HepG2 (cell line): Measurements from ENCODE around the gene CPNE2. TPM values are rescaled to one million over a fixed set of nuclear protein-coding genes. Genes with fewer than 3 reads are reported as not detected.

Experiments
- ATAC-seq: fragments of 200-7000 bp; cut with Tn5 transposase; 3 replicates; pipeline ENCODE4 v1.9.1; 2020; ENCODE audit warnings: mild to moderate bottlenecking, moderate library complexity
- BruUV-seq: library from RNA; stranded (reverse); fragments of 400-500 nt; replicated peaks from 2 replicates; lab custom pipeline; 2021; lab: Mats Ljungman, UMichigan
- CTCF ChIA-PET: fragments of 300-600 bp; formaldehyde crosslinking; extraction: SDS; loops from one replicate; lab custom pipeline; 2021; ENCODE audit warnings: low total read pairs, inconsistent platforms, low intra/inter-chr PET ratio; lab: Yijun Ruan, JAX
- POLR2A ChIA-PET: fragments of 350-600 bp; sonication (Branson Sonifier 250); formaldehyde crosslinking; loops from one replicate; lab custom pipeline; 2020; ENCODE audit warnings: antibody characterized with exemption, inconsistent platforms; lab: Yijun Ruan, JAX
- DNase-seq: peaks from one replicate; pipeline ENCODE4 v3.0.0-alpha.2; 2015; ENCODE audit warnings: low spot score
- FAIRE-seq: peaks from 3 replicates; lab custom pipeline; 2011; peaks lifted over from hg19 to GRCh38; lab: Jason Lieb, UNC
- H2AFZ ChIP-seq: one replicate; pipeline ENCODE4 v1.6.1; 2011; ENCODE audit warnings: low read length, inconsistent platforms
- H3K27ac ChIP-seq: fragments of 300-600 bp; 3 replicates; pipeline ENCODE4 v1.8.0; 2011; ENCODE audit warnings: mixed run types, mild to moderate bottlenecking, mixed read lengths, low read length, inconsistent platforms; ENCODE audit not compliant: insufficient read depth; ENCODE audit errors: extremely low read length
- H3K27me3 ChIP-seq, 2 experiments: fragments of 200-600 bp in 1 of 2; 2 replicates in 1 of 2; 3 replicates in 1 of 2; pipeline versions ENCODE4 v1.6.0 to v1.8.0; 2011; ENCODE audit warnings: low read length in 2 of 2, mild to moderate bottlenecking in 2 of 2, moderate library complexity in 2 of 2, inconsistent platforms in 1 of 2; ENCODE audit not compliant: insufficient read depth in 2 of 2, control insufficient read depth in 1 of 2
- H3K36me3 ChIP-seq, 2 experiments: fragments of 200-600 bp in 1 of 2; replicated peaks in 1 of 2; 2 replicates in 1 of 2; 3 replicates in 1 of 2; pipeline versions ENCODE4 v1.5.1 to v1.8.0; 2011; ENCODE audit warnings: low read length in 2 of 2, inconsistent platforms in 1 of 2; ENCODE audit not compliant: insufficient read depth in 2 of 2, control insufficient read depth in 1 of 2
- H3K4me1 ChIP-seq: 2 replicates; pipeline ENCODE4 v1.5.1; 2012; ENCODE audit warnings: low read length, inconsistent platforms; ENCODE audit not compliant: insufficient read depth
- H3K4me2 ChIP-seq: 2 replicates; pipeline ENCODE4 v1.6.0; 2011; ENCODE audit warnings: low read depth, low read length, inconsistent platforms
- H3K4me3 ChIP-seq, 3 experiments: fragments of 200-600 bp in 1 of 3; sonication (generic), shearing (Covaris generic) in 1 of 3; replicated peaks in 1 of 3; 2 replicates each; pipeline ENCODE4 v1.5.1; 2011 to 2016; ENCODE audit warnings: low read length in 3 of 3, inconsistent platforms in 2 of 3, low read depth in 2 of 3, mild to moderate bottlenecking in 2 of 3, control low read depth in 1 of 3, mixed read lengths in 1 of 3; ENCODE audit not compliant: insufficient read depth in 1 of 3
- H3K79me2 ChIP-seq: one replicate; pipeline ENCODE4 v1.6.1; 2011; ENCODE audit warnings: low read length, inconsistent platforms; ENCODE audit not compliant: insufficient read depth
- H3K9ac ChIP-seq: 2 replicates; pipeline ENCODE4 v1.6.0; 2011; ENCODE audit warnings: mild to moderate bottlenecking, low read depth, low read length, inconsistent platforms; ENCODE audit not compliant: insufficient read depth
- H3K9me3 ChIP-seq: 2 replicates; pipeline ENCODE4 v1.5.1; 2012; ENCODE audit warnings: mild to moderate bottlenecking, low read length
- H4K20me1 ChIP-seq: 2 replicates; pipeline ENCODE4 v1.6.0; 2011; ENCODE audit warnings: inconsistent platforms, mild to moderate bottlenecking, low read length, moderate library complexity; ENCODE audit not compliant: insufficient read depth
- ESRRA ChIP-seq: sonication (generic); formaldehyde crosslinking; IDR thresholded peaks from 2 replicates; pipeline ENCODE4 v1.5.1; 2020; ENCODE audit warnings: mild to moderate bottlenecking, low read depth, missing genetic modification reagents
- ZNF749 ChIP-seq: sonication (generic); formaldehyde crosslinking; IDR thresholded peaks from 2 replicates; pipeline ENCODE4 v1.8.0; 2022; ENCODE audit warnings: mild to moderate bottlenecking, missing genetic modification reagents, moderate library complexity, borderline replicate concordance
- WGBS: methylation state at CpG from one replicate; pipeline ENCODE4 v1.1.6; 2017; ENCODE audit warnings: low lambda C conversion rate; 5-methylcytosine and 5-hydroxymethylcytosine counted together
- in situ Hi-C: cut with HindIII; loops from 2 replicates; pipeline ENCODE4 v1.10.0; 2017; ENCODE audit warnings: low pct_unique_long_range_greater_than_20kb; ENCODE audit not compliant: extremely low pct_ligation_motif_present
- intact Hi-C: fragments of 100-400 bp; cut with micrococcal nuclease; formaldehyde crosslinking; loops from one replicate; pipeline ENCODE4 v1.10.0; 2022; ENCODE audit not compliant: unreplicated experiment
- polyA plus RNA-seq, 8 experiments: library from polyadenylated mRNA; depleted of rRNA in 3 of 8; stranded (reverse) in 7 of 8; unstranded in 1 of 8; fragments of >200 nt; fragmentation: Illumina TruSeq in 4 of 8; extraction: Trizol in 4 of 8; gene quantifications; 2 replicates each; pipeline versions ENCODE4 v1.2.1 to v1.2.3, GENCODE V29; 2011 to 2016; ENCODE audit warnings: low read depth in 4 of 8, missing spikeins in 1 of 8, mixed read lengths in 1 of 8; ENCODE audit not compliant: insufficient read depth in 1 of 8
- total RNA-seq, 5 experiments: library from RNA; depleted of rRNA; stranded (reverse); fragments of >200 nt; fragmentation: Illumina TruSeq; extraction: Trizol; gene quantifications; 2 replicates each; pipeline ENCODE4 v1.2.3, GENCODE V29; 2016; ENCODE audit warnings: low read depth in 1 of 5
- TF ChIP-seq, protein P1 (sequence below): IDR thresholded peaks from 2 replicates; pipeline ENCODE4 v1.6.1; 2016; ENCODE audit warnings: low read depth
- TF ChIP-seq, protein P2 (sequence below): sonication (generic); formaldehyde crosslinking; IDR thresholded peaks from 2 replicates; pipeline ENCODE4; 2020; ENCODE audit warnings: missing genetic modification reagents, mild to moderate bottlenecking, borderline replicate concordance

The CPNE2 gene
- total and polyA plus RNA-seq, 2 of the 13 experiments (the other 11 are each of a cell fraction or from before 2014, with no cell fraction given) = 10.6 to 23.3 TPM

DNA sequence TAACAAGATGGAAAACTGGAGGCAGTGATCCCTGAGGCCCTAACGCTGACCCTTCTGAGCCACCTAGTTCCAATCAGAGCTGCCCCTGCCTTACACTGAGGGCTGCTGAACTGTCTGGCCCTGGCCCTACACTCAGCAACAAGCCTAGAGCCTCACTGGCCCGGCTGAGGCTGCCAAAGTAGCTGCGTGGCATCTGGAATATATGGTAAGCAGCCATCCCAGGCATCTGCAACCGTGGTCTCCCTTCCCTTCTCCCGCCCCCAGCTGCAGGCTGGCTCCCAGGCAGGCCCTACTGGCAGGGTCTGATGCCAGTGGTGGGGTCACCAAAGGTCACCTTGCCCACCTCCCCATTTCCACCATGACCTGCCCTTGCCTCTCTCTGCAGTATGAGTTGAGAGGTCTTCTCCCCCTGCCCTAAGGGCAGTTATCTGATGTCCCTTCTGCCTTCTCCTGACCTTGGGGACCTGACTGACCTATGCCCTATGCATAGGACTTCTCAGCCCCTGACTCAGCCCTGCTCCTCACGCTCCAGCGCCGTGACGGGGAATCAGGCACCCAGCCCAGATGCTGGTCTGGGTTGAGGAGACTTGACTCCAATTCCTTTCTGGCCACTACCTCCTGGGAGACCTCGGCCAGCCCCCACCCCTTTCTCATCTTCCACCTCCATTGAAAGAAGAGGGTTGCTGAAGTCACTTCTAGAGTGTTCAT, 45.3 kb downstream of the CPNE2 start:
- ATAC-seq (no peak), DNase-seq (no peak), FAIRE-seq (no peak)
- no peak overlapping the region for H2AFZ ChIP-seq
- in situ Hi-C loops = no loop called here
- H3K9ac ChIP-seq = no peak overlapping the region
- intact Hi-C loops = no loop called here
- no peak overlapping the region for H3K27ac ChIP-seq
- no peak overlapping the region for H3K4me2 ChIP-seq
- CTCF ChIA-PET = no interaction called here
- no peaks in the 10 kb centered on the region for H4K20me1 ChIP-seq
- H3K4me3 ChIP-seq = no peak overlapping the region
- no peaks in the 10 kb centered on the region for H3K79me2 ChIP-seq
- WGBS = 72% methylated on average over 7 of the region's 10 CpGs
- POLR2A ChIA-PET = interaction anchor here (1.3 kb wide), 1 partner anchor 12 kb away, joined by 4 read pairs; no protein-coding TSS in a partner anchor
- H3K9me3 ChIP-seq = no peaks in the 10 kb centered on the region
- H3K4me1 ChIP-seq = peaks cover 11% of the 10 kb centered on the region
- H3K27me3 ChIP-seq = no peaks in the 10 kb centered on the region
- H3K36me3 ChIP-seq = no peaks in the 10 kb centered on the region
- TF ChIP-seq ZNF749 (no peak), ESRRA (CRISPR knock-in tag) (no peak)
- TF ChIP-seq, all 625 proteins: peak for 0
- BruUV-seq = no TSS peak

DNA sequence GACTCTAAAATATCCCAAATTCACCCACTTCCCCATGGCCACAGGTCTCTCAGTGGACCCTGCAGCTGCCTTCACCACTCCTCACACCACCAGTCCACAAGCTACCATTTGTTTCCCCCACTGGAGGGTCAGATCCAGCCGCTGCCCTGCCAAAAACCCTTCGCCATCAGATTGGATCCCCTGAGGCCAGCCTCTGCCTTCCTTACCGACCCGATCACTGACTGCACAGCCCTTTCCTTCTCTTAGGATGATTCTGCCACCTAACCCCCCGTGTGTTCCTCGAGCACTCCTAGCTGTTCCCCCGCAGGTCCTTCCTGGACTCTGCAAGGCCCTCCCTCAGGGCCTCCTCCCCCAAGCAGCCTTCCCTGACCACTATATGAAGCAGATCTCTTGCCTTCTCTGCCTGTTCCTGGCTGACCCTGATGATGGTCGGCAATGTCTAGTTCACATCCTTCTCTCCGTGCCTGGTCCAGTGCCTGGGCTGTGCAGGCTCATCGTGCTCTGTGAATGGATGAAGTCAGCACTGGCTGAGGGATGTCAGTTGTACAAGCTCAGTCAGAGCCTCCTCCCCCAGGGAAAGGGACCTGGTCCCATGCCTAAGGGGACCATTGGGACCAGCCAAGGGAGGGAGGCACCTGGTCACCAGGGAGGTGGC, 46.0 kb downstream of the CPNE2 start:
- FAIRE-seq (no peak), DNase-seq (no peak), ATAC-seq (no peak)
- no peaks in the 10 kb centered on the region for H4K20me1 ChIP-seq
- no peak overlapping the region for H3K27ac ChIP-seq
- H3K4me2 ChIP-seq = no peak overlapping the region
- TF ChIP-seq, protein P1, sequence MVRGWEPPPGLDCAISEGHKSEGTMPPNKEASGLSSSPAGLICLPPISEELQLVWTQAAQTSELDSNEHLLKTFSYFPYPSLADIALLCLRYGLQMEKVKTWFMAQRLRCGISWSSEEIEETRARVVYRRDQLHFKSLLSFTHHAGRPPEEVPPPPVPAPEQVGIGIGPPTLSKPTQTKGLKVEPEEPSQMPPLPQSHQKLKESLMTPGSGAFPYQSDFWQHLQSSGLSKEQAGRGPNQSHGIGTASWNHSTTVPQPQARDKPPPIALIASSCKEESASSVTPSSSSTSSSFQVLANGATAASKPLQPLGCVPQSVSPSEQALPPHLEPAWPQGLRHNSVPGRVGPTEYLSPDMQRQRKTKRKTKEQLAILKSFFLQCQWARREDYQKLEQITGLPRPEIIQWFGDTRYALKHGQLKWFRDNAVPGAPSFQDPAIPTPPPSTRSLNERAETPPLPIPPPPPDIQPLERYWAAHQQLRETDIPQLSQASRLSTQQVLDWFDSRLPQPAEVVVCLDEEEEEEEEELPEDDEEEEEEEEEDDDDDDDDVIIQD (CRISPR knock-in tag) = no peak
- TF ChIP-seq, protein P2, sequence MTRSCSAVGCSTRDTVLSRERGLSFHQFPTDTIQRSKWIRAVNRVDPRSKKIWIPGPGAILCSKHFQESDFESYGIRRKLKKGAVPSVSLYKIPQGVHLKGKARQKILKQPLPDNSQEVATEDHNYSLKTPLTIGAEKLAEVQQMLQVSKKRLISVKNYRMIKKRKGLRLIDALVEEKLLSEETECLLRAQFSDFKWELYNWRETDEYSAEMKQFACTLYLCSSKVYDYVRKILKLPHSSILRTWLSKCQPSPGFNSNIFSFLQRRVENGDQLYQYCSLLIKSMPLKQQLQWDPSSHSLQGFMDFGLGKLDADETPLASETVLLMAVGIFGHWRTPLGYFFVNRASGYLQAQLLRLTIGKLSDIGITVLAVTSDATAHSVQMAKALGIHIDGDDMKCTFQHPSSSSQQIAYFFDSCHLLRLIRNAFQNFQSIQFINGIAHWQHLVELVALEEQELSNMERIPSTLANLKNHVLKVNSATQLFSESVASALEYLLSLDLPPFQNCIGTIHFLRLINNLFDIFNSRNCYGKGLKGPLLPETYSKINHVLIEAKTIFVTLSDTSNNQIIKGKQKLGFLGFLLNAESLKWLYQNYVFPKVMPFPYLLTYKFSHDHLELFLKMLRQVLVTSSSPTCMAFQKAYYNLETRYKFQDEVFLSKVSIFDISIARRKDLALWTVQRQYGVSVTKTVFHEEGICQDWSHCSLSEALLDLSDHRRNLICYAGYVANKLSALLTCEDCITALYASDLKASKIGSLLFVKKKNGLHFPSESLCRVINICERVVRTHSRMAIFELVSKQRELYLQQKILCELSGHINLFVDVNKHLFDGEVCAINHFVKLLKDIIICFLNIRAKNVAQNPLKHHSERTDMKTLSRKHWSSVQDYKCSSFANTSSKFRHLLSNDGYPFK = 0 out of 2 replicates have a peak, but pooled peaks have one; percentile 23
- 79% methylated on average over 10 of the region's 10 CpGs for WGBS
- H3K36me3 ChIP-seq = no peaks in the 10 kb centered on the region
- CTCF ChIA-PET = no interaction called here
- no peaks in the 10 kb centered on the region for H3K9me3 ChIP-seq
- no peak overlapping the region for H3K9ac ChIP-seq
- in situ Hi-C loops = no loop called here
- intact Hi-C loops = no loop called here
- no peak overlapping the region for H2AFZ ChIP-seq
- POLR2A ChIA-PET = no interaction called here
- no peak overlapping the region for H3K4me3 ChIP-seq
- no peaks in the 10 kb centered on the region for H3K27me3 ChIP-seq
- H3K4me1 ChIP-seq = peaks cover 15% of the 10 kb centered on the region
- H3K79me2 ChIP-seq = no peaks in the 10 kb centered on the region
- BruUV-seq = no TSS peak
